Astrocyte (in vitro differentiated cells and primary cell): ENCODE measurements around the gene TMC2. TPM values are rescaled to one million over a fixed set of nuclear protein-coding genes. Genes with fewer than 3 reads are reported as not detected.
A peak's percentile ranks its signal among the peaks of the same experiment; 100 is the strongest.

Source experiments
- DNase-seq: peaks from one replicate; pipeline ENCODE4 v3.0.0-alpha.2; 2010; ENCODE audit warnings: low read depth
- FAIRE-seq: peaks from 2 replicates; lab custom pipeline; 2011; peaks lifted over from hg19 to GRCh38; lab: Jason Lieb, UNC
- H2AFZ ChIP-seq: 2 replicates; pipeline ENCODE4 v1.6.0; 2012; ENCODE audit warnings: low read depth, low read length, inconsistent platforms
- H3K27ac ChIP-seq: 2 replicates; pipeline ENCODE4 v1.5.1; 2011; ENCODE audit warnings: low read depth, low read length, inconsistent platforms
- H3K27me3 ChIP-seq: 2 replicates; pipeline ENCODE4 v1.6.0; 2011; ENCODE audit warnings: low read length, inconsistent platforms; ENCODE audit not compliant: insufficient read depth
- H3K36me3 ChIP-seq: 2 replicates; pipeline ENCODE4 v1.5.1; 2011; ENCODE audit warnings: low read length, inconsistent platforms; ENCODE audit not compliant: insufficient read depth
- H3K4me1 ChIP-seq: 2 replicates; pipeline ENCODE4 v1.5.1; 2011; ENCODE audit warnings: low read length, inconsistent platforms; ENCODE audit not compliant: insufficient read depth
- H3K4me2 ChIP-seq: 2 replicates; pipeline ENCODE4 v1.6.0; 2012; ENCODE audit warnings: low read length, inconsistent platforms
- H3K4me3 ChIP-seq: 2 replicates; pipeline ENCODE4 v1.5.1; 2011; ENCODE audit warnings: low read depth, mild to moderate bottlenecking, low read length, inconsistent platforms; ENCODE audit not compliant: insufficient read depth
- H3K79me2 ChIP-seq: 2 replicates; pipeline ENCODE4 v1.6.0; 2012; ENCODE audit warnings: mild to moderate bottlenecking, low read length, inconsistent platforms; ENCODE audit not compliant: insufficient read depth
- H3K9ac ChIP-seq: 2 replicates; pipeline ENCODE4 v1.6.0; 2012; ENCODE audit warnings: mild to moderate bottlenecking, low read length, inconsistent platforms
- H3K9me3 ChIP-seq: 2 replicates; pipeline ENCODE4 v1.5.1; 2012; ENCODE audit warnings: low read depth, mild to moderate bottlenecking, low read length, inconsistent platforms; ENCODE audit not compliant: insufficient read depth
- H4K20me1 ChIP-seq: 2 replicates; pipeline ENCODE4 v1.6.0; 2012; ENCODE audit warnings: low read length, inconsistent platforms; ENCODE audit not compliant: insufficient read depth
- H3K27ac Mint-ChIP-seq: one replicate; pipeline ENCODE4 v1.8.0; 2021; ENCODE audit warnings: mild to moderate bottlenecking, mixed read lengths; ENCODE audit not compliant: unreplicated experiment
- H3K27me3 Mint-ChIP-seq: one replicate; pipeline ENCODE4 v1.8.0; 2021; ENCODE audit warnings: low read depth, mixed read lengths; ENCODE audit not compliant: unreplicated experiment
- H3K36me3 Mint-ChIP-seq: one replicate; pipeline ENCODE4 v1.8.0; 2021; ENCODE audit warnings: low read depth, mixed read lengths; ENCODE audit not compliant: unreplicated experiment
- H3K4me1 Mint-ChIP-seq: one replicate; pipeline ENCODE4 v1.8.0; 2021; ENCODE audit warnings: low read depth, mixed read lengths; ENCODE audit not compliant: unreplicated experiment
- H3K4me3 Mint-ChIP-seq: one replicate; pipeline ENCODE4 v1.8.0; 2021; ENCODE audit warnings: mild to moderate bottlenecking, moderate library complexity, mixed read lengths; ENCODE audit not compliant: unreplicated experiment
- H3K9me3 Mint-ChIP-seq: one replicate; pipeline ENCODE4 v1.8.0; 2021; ENCODE audit warnings: mild to moderate bottlenecking, mixed read lengths; ENCODE audit not compliant: unreplicated experiment
- EZH2 ChIP-seq: IDR thresholded peaks from 2 replicates; pipeline ENCODE4 v1.6.1; 2012; ENCODE audit warnings: mild to moderate bottlenecking, low read length, inconsistent platforms; ENCODE audit not compliant: insufficient read depth
- total RNA-seq: library from RNA; stranded (reverse); gene quantifications from 2 replicates; pipeline ENCODE4 v1.2.1, GENCODE V29; 2021
- TF ChIP-seq, protein P1 (sequence below): IDR thresholded peaks from 2 replicates; pipeline ENCODE4 v1.5.1; 2011; ENCODE audit warnings: low read depth, mild to moderate bottlenecking, inconsistent platforms, low read length, moderate library complexity; ENCODE audit not compliant: insufficient read depth

Gene TMC2
- total RNA-seq, 1 donor from 2014 or later = not detected

GRCh38 chr20:2656471-2657117 lies 120.2 kb downstream of the TMC2 start:
- H3K27me3 ChIP-seq = no peaks in the 10 kb centered on the region
- no peak overlapping the region for H3K27ac ChIP-seq
- H3K4me2 ChIP-seq = no peak overlapping the region
- H3K36me3 ChIP-seq = peaks cover 58% of the 10 kb centered on the region
- H3K9ac ChIP-seq = no peak overlapping the region
- no peak overlapping the region for H3K27ac Mint-ChIP-seq
- H3K4me1 ChIP-seq = peaks cover 16% of the 10 kb centered on the region
- H3K9me3 Mint-ChIP-seq = no peaks in the 10 kb centered on the region
- no peak overlapping the region for H2AFZ ChIP-seq
- H3K4me1 Mint-ChIP-seq = peaks cover 22% of the 10 kb centered on the region
- peaks cover 55% of the 10 kb centered on the region for H3K79me2 ChIP-seq
- H3K9me3 ChIP-seq = no peaks in the 10 kb centered on the region
- no peak overlapping the region for H3K4me3 Mint-ChIP-seq
- DNase-seq = no peak
- H4K20me1 ChIP-seq = peaks cover 69% of the 10 kb centered on the region
- H3K36me3 Mint-ChIP-seq = peaks cover 45% of the 10 kb centered on the region
- TF ChIP-seq, protein P1, sequence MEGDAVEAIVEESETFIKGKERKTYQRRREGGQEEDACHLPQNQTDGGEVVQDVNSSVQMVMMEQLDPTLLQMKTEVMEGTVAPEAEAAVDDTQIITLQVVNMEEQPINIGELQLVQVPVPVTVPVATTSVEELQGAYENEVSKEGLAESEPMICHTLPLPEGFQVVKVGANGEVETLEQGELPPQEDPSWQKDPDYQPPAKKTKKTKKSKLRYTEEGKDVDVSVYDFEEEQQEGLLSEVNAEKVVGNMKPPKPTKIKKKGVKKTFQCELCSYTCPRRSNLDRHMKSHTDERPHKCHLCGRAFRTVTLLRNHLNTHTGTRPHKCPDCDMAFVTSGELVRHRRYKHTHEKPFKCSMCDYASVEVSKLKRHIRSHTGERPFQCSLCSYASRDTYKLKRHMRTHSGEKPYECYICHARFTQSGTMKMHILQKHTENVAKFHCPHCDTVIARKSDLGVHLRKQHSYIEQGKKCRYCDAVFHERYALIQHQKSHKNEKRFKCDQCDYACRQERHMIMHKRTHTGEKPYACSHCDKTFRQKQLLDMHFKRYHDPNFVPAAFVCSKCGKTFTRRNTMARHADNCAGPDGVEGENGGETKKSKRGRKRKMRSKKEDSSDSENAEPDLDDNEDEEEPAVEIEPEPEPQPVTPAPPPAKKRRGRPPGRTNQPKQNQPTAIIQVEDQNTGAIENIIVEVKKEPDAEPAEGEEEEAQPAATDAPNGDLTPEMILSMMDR = no peak
- TF ChIP-seq EZH2 = no peak
- no peak for FAIRE-seq
- H3K27me3 Mint-ChIP-seq = no peaks in the 10 kb centered on the region
- H3K4me3 ChIP-seq = no peak overlapping the region

GRCh38 chr20:2657241-2657640 lies 120.9 kb downstream of the TMC2 start:
- H3K27ac Mint-ChIP-seq = no peak overlapping the region
- peaks cover 16% of the 10 kb centered on the region for H3K4me1 ChIP-seq
- no peaks in the 10 kb centered on the region for H3K9me3 Mint-ChIP-seq
- H4K20me1 ChIP-seq = peaks cover 69% of the 10 kb centered on the region
- no peak for DNase-seq
- no peaks in the 10 kb centered on the region for H3K27me3 ChIP-seq
- peaks cover 48% of the 10 kb centered on the region for H3K36me3 Mint-ChIP-seq
- FAIRE-seq = no peak
- H2AFZ ChIP-seq = no peak overlapping the region
- no peak overlapping the region for H3K4me3 ChIP-seq
- no peak overlapping the region for H3K9ac ChIP-seq
- H3K36me3 ChIP-seq = peaks cover 65% of the 10 kb centered on the region
- H3K79me2 ChIP-seq = peaks cover 50% of the 10 kb centered on the region
- H3K27me3 Mint-ChIP-seq = no peaks in the 10 kb centered on the region
- TF ChIP-seq, protein P1 = no peak
- TF ChIP-seq EZH2 = no peak
- no peak overlapping the region for H3K27ac ChIP-seq
- peaks cover 22% of the 10 kb centered on the region for H3K4me1 Mint-ChIP-seq
- H3K9me3 ChIP-seq = no peaks in the 10 kb centered on the region
- no peak overlapping the region for H3K4me3 Mint-ChIP-seq
- no peak overlapping the region for H3K4me2 ChIP-seq

- Mint-ChIP-seq H3K9me3 (no peaks in the 10 kb centered on the region), H3K27me3 (no peaks in the 10 kb centered on the region), H3K27ac (peak overlapping the region; percentile 8), H3K36me3 (peaks cover 48% of the 10 kb centered on the region), H3K4me1 (peaks cover 22% of the 10 kb centered on the region), H3K4me3 (peak overlapping the region; percentile 52)
- TF ChIP-seq EZH2 = no peak
- TF ChIP-seq, protein P1 = no peak
- H3K27ac ChIP-seq = no peak overlapping the region
- peaks cover 48% of the 10 kb centered on the region for H3K79me2 ChIP-seq
- H3K9ac ChIP-seq = no peak overlapping the region
- peaks cover 16% of the 10 kb centered on the region for H3K4me1 ChIP-seq
- H4K20me1 ChIP-seq = peaks cover 68% of the 10 kb centered on the region
- H3K36me3 ChIP-seq = peaks cover 66% of the 10 kb centered on the region
- FAIRE-seq (no peak), DNase-seq (no peak)
- H3K27me3 ChIP-seq = no peaks in the 10 kb centered on the region
- H3K9me3 ChIP-seq = no peaks in the 10 kb centered on the region
- no peak overlapping the region for H3K4me3 ChIP-seq
- H3K4me2 ChIP-seq = no peak overlapping the region
- H2AFZ ChIP-seq = no peak overlapping the region
Observed at GRCh38 chr20:2657674-2658073, 121.3 kb downstream of the TMC2 start.
